ENCODE measurements around the gene VANGL2. TPM values are rescaled to one million over a fixed set of nuclear protein-coding genes. Genes with fewer than 3 reads are reported as not detected.
A peak's percentile ranks its signal among the peaks of the same experiment; 100 is the strongest.

The VANGL2 gene
- total and polyA plus RNA-seq, 4 experiments from 2014 or later, result not detected

GRCh38 chr1:160406131-160406968 is 6.0 kb downstream of the VANGL2 start:
- ChIA-PET CTCF (ENCODE audit: partially characterized antibody) (no interaction called here), POLR2A (ENCODE audit: partially characterized antibody) (no interaction called here)
- no peaks in the 10 kb centered on the region for H3K9me3 Mint-ChIP-seq
- H3K4me1 Mint-ChIP-seq, result peaks cover 1 to 4% (median 2%) of the 10 kb centered on the region in 4 donors
- no peaks in the 10 kb centered on the region for H3K9me3 ChIP-seq (ENCODE audit: control insufficient read depth in 1 of 2, low read length in 2 of 2)
- peaks cover 12 to 14% of the 10 kb centered on the region in 2 donors for H3K27me3 Mint-ChIP-seq
- H3K36me3 ChIP-seq (ENCODE audit: insufficient read depth, low read length), result no peaks in the 10 kb centered on the region
- no peak overlapping the region for H3K27ac Mint-ChIP-seq
- no peak for DNase-seq
- intact Hi-C loops (cut with micrococcal nuclease), result no loop called here
- H3K4me1 ChIP-seq (ENCODE audit: insufficient read depth, low read length), result peaks cover under 1% of the 10 kb centered on the region
- H3K27ac ChIP-seq (ENCODE audit: low read depth, low read length), result no peak overlapping the region
- H3K4me3 Mint-ChIP-seq, result no peak overlapping the region
- no peaks in the 10 kb centered on the region for H3K36me3 Mint-ChIP-seq
- no peak overlapping the region for H3K4me3 ChIP-seq (ENCODE audit: low read length in 2 of 2)
- peaks cover 7% of the 10 kb centered on the region for H3K27me3 ChIP-seq (ENCODE audit: insufficient read depth, low read length)

GRCh38 chr1:160407839-160408801 is 7.8 kb downstream of the VANGL2 start:
- H3K4me1 ChIP-seq (ENCODE audit: insufficient read depth, low read length), result no peaks in the 10 kb centered on the region
- H3K9me3 Mint-ChIP-seq, result no peaks in the 10 kb centered on the region
- POLR2A ChIA-PET (ENCODE audit: partially characterized antibody), result no interaction called here
- no peaks in the 10 kb centered on the region for H3K9me3 ChIP-seq (ENCODE audit: control insufficient read depth in 1 of 2, low read length in 2 of 2)
- no peak overlapping the region for H3K27ac ChIP-seq (ENCODE audit: low read depth, low read length)
- DNase-seq, result no peak
- CTCF ChIA-PET (ENCODE audit: partially characterized antibody), result no interaction called here
- peak overlapping the region in 1 of 7 donors; percentile 32 for H3K27ac Mint-ChIP-seq
- H3K27me3 Mint-ChIP-seq, result peaks cover 0 to 1% of the 10 kb centered on the region in 2 donors
- intact Hi-C loops (cut with micrococcal nuclease), result no loop called here
- no peak overlapping the region for H3K4me3 Mint-ChIP-seq
- H3K36me3 Mint-ChIP-seq, result no peaks in the 10 kb centered on the region
- no peaks in the 10 kb centered on the region for H3K36me3 ChIP-seq (ENCODE audit: insufficient read depth, low read length)
- H3K4me1 Mint-ChIP-seq, result no peaks in the 10 kb centered on the region
- no peaks in the 10 kb centered on the region for H3K27me3 ChIP-seq (ENCODE audit: insufficient read depth, low read length)
- no peak overlapping the region for H3K4me3 ChIP-seq (ENCODE audit: low read length in 2 of 2)

- Mint-ChIP-seq H3K9me3 (no peaks in the 10 kb centered on the region), H3K4me1 (no peaks in the 10 kb centered on the region), H3K36me3 (no peaks in the 10 kb centered on the region), H3K4me3 (no peak overlapping the region), H3K27me3 (peaks cover 0 to 3% of the 10 kb centered on the region in 2 donors), H3K27ac (no peak overlapping the region)
- no peak for DNase-seq
- POLR2A ChIA-PET (ENCODE audit: partially characterized antibody), result no interaction called here
- Histone ChIP-seq H3K9me3 (ENCODE audit: control insufficient read depth in 1 of 2, low read length in 2 of 2) (no peaks in the 10 kb centered on the region), H3K27me3 (ENCODE audit: insufficient read depth, low read length) (no peaks in the 10 kb centered on the region), H3K27ac (ENCODE audit: low read depth, low read length) (no peak overlapping the region), H3K4me3 (ENCODE audit: low read length in 2 of 2) (no peak overlapping the region), H3K36me3 (ENCODE audit: insufficient read depth, low read length) (no peaks in the 10 kb centered on the region), H3K4me1 (ENCODE audit: insufficient read depth, low read length) (no peaks in the 10 kb centered on the region)
- intact Hi-C loops (cut with micrococcal nuclease), result no loop called here
- CTCF ChIA-PET (ENCODE audit: partially characterized antibody), result no interaction called here
These were observed 8.5 kb downstream of the VANGL2 start for GRCh38 chr1:160408864-160409263.

GRCh38 chr1:160409486-160409885 is 9.1 kb downstream of the VANGL2 start:
- H3K27me3 Mint-ChIP-seq, result peaks cover 0 to 3% of the 10 kb centered on the region in 2 donors
- H3K4me1 ChIP-seq (ENCODE audit: insufficient read depth, low read length), result no peaks in the 10 kb centered on the region
- H3K4me1 Mint-ChIP-seq, result no peaks in the 10 kb centered on the region
- CTCF ChIA-PET (ENCODE audit: partially characterized antibody), result no interaction called here
- H3K36me3 Mint-ChIP-seq, result no peaks in the 10 kb centered on the region
- H3K36me3 ChIP-seq (ENCODE audit: insufficient read depth, low read length), result no peaks in the 10 kb centered on the region
- H3K27ac ChIP-seq (ENCODE audit: low read depth, low read length), result no peak overlapping the region
- no peaks in the 10 kb centered on the region for H3K27me3 ChIP-seq (ENCODE audit: insufficient read depth, low read length)
- no peak overlapping the region for H3K4me3 Mint-ChIP-seq
- H3K9me3 ChIP-seq (ENCODE audit: control insufficient read depth in 1 of 2, low read length in 2 of 2), result no peaks in the 10 kb centered on the region
- no peak for DNase-seq
- H3K9me3 Mint-ChIP-seq, result no peaks in the 10 kb centered on the region
- intact Hi-C loops (cut with micrococcal nuclease), result no loop called here
- no peak overlapping the region for H3K27ac Mint-ChIP-seq
- H3K4me3 ChIP-seq (ENCODE audit: low read length in 2 of 2), result no peak overlapping the region
- POLR2A ChIA-PET (ENCODE audit: partially characterized antibody), result no interaction called here

GRCh38 chr1:160410406-160411005 is 10.1 kb downstream of the VANGL2 start:
- H3K9me3 Mint-ChIP-seq, result no peaks in the 10 kb centered on the region
- intact Hi-C loops (cut with micrococcal nuclease), result no loop called here
- Histone ChIP-seq H3K27ac (ENCODE audit: low read depth, low read length) (no peak overlapping the region), H3K36me3 (ENCODE audit: insufficient read depth, low read length) (no peaks in the 10 kb centered on the region), H3K4me1 (ENCODE audit: insufficient read depth, low read length) (no peaks in the 10 kb centered on the region), H3K27me3 (ENCODE audit: insufficient read depth, low read length) (no peaks in the 10 kb centered on the region), H3K9me3 (ENCODE audit: control insufficient read depth in 1 of 2, low read length in 2 of 2) (no peaks in the 10 kb centered on the region), H3K4me3 (ENCODE audit: low read length in 2 of 2) (no peak overlapping the region)
- ChIA-PET CTCF (ENCODE audit: partially characterized antibody) (no interaction called here), POLR2A (ENCODE audit: partially characterized antibody) (no interaction called here)
- no peaks in the 10 kb centered on the region for H3K36me3 Mint-ChIP-seq
- DNase-seq, result no peak
- H3K27me3 Mint-ChIP-seq, result peaks cover 0 to 4% of the 10 kb centered on the region in 2 donors
- no peaks in the 10 kb centered on the region for H3K4me1 Mint-ChIP-seq
- no peak overlapping the region for H3K27ac Mint-ChIP-seq
- H3K4me3 Mint-ChIP-seq, result no peak overlapping the region

GRCh38 chr1:160411271-160412027 is 11.1 kb downstream of the VANGL2 start:
- Histone ChIP-seq H3K27ac (ENCODE audit: low read depth, low read length) (no peak overlapping the region), H3K36me3 (ENCODE audit: insufficient read depth, low read length) (no peaks in the 10 kb centered on the region), H3K4me1 (ENCODE audit: insufficient read depth, low read length) (no peaks in the 10 kb centered on the region), H3K27me3 (ENCODE audit: insufficient read depth, low read length) (no peaks in the 10 kb centered on the region), H3K4me3 (ENCODE audit: low read length in 2 of 2) (no peak overlapping the region), H3K9me3 (ENCODE audit: control insufficient read depth in 1 of 2, low read length in 2 of 2) (no peaks in the 10 kb centered on the region)
- intact Hi-C loops (cut with micrococcal nuclease), result no loop called here
- Mint-ChIP-seq H3K9me3 (no peaks in the 10 kb centered on the region), H3K4me3 (no peak overlapping the region), H3K27ac (no peak overlapping the region), H3K36me3 (no peaks in the 10 kb centered on the region), H3K4me1 (no peaks in the 10 kb centered on the region), H3K27me3 (peaks cover 0 to 4% of the 10 kb centered on the region in 2 donors)
- no peak for DNase-seq
- POLR2A ChIA-PET (ENCODE audit: partially characterized antibody), result no interaction called here
- CTCF ChIA-PET (ENCODE audit: partially characterized antibody), result interaction anchor here (1.1 kb wide), 1 partner anchor 56 kb away, joined by 3 read pairs; no protein-coding TSS in a partner anchor
